Natural killer cell (primary cell): Measurements from ENCODE around the gene UBR7. TPM values are rescaled to one million over a fixed set of nuclear protein-coding genes. Genes with fewer than 3 reads are reported as not detected.

ENCODE experiments used
- ATAC-seq, 3 donors: fragments of 150-1000 bp in 2 of 3; fragments of 200-7000 bp in 1 of 3; cut with Tn5 transposase; 1 replicate in 1 of 3; 2 replicates in 2 of 3; pipeline ENCODE4 v1.10.0; 2021; ENCODE audit warnings: mild to moderate bottlenecking in 2 of 3, moderate library complexity in 2 of 3
- DNase-seq, 2 donors: peaks; one replicate each; pipeline versions ENCODE4 v3.0.0 to v3.0.0-alpha.2; 2013 to 2021; ENCODE audit warnings: mixed read lengths in 1 of 2
- H3K27ac ChIP-seq: one replicate; pipeline ENCODE4 v1.5.1; 2013; ENCODE audit warnings: mild to moderate bottlenecking, low read length
- H3K27me3 ChIP-seq: one replicate; pipeline ENCODE4 v1.6.1; 2013; ENCODE audit warnings: low read length; ENCODE audit not compliant: control insufficient read depth, insufficient read depth
- H3K36me3 ChIP-seq: one replicate; pipeline ENCODE4 v1.6.1; 2013; ENCODE audit warnings: low read length; ENCODE audit not compliant: control insufficient read depth, insufficient read depth
- H3K4me1 ChIP-seq: one replicate; pipeline ENCODE4 v1.6.1; 2013; ENCODE audit warnings: low read length; ENCODE audit not compliant: control insufficient read depth, insufficient read depth
- H3K4me3 ChIP-seq: one replicate; pipeline ENCODE4 v1.5.1; 2013; ENCODE audit warnings: low read length
- H3K9me3 ChIP-seq: one replicate; pipeline ENCODE4 v1.6.1; 2013; ENCODE audit warnings: low read length; ENCODE audit not compliant: control insufficient read depth, insufficient read depth
- H3K27ac Mint-ChIP-seq, 2 donors: one replicate each; pipeline ENCODE4 v1.8.0; 2022; ENCODE audit warnings: mild to moderate bottlenecking in 2 of 2, mixed read lengths in 2 of 2, moderate library complexity in 1 of 2
- H3K27me3 Mint-ChIP-seq, 2 donors: one replicate each; pipeline ENCODE4 v1.8.0; 2022; ENCODE audit warnings: low read depth in 2 of 2, mixed read lengths in 2 of 2
- H3K36me3 Mint-ChIP-seq: one replicate; pipeline ENCODE4 v1.8.0; 2022; ENCODE audit warnings: mixed read lengths
- H3K4me1 Mint-ChIP-seq, 2 donors: one replicate each; pipeline ENCODE4 v1.8.0; 2022; ENCODE audit warnings: mixed read lengths in 2 of 2
- H3K4me3 Mint-ChIP-seq: one replicate; pipeline ENCODE4 v1.8.0; 2022; ENCODE audit warnings: mild to moderate bottlenecking, moderate library complexity, mixed read lengths
- H3K9me3 Mint-ChIP-seq, 2 donors: one replicate each; pipeline ENCODE4 v1.8.0; 2022; ENCODE audit warnings: mixed read lengths in 2 of 2
- WGBS: methylation state at CpG from one replicate; pipeline ENCODE4 v1.1.7; 2013; ENCODE audit warnings: missing lambda C conversion rate; ENCODE audit not compliant: insufficient coverage; 5-methylcytosine and 5-hydroxymethylcytosine counted together
- intact Hi-C: fragments of 100-400 bp; cut with micrococcal nuclease; formaldehyde crosslinking; loops from one replicate; pipeline ENCODE4 v1.14.2; 2022
- total RNA-seq, 4 donors: library from RNA; stranded (reverse); fragments of 120-200 nt in 1 of 4; gene quantifications; one replicate each; pipeline versions ENCODE4 v1.2.3 to v1.2.4, GENCODE V29; 2013 to 2022
- TF ChIP-seq, protein P1 (sequence below): fragments of 200-600 bp; IDR thresholded peaks from one replicate; pipeline ENCODE4 v1.8.0; 2022; ENCODE audit warnings: antibody characterized with exemption

Gene UBR7
- total RNA-seq, 3 donors from 2014 or later (not counting 1 experiment from before 2014, with no cell fraction given): 17.0 to 23.4 (median 18.6) TPM

DNA sequence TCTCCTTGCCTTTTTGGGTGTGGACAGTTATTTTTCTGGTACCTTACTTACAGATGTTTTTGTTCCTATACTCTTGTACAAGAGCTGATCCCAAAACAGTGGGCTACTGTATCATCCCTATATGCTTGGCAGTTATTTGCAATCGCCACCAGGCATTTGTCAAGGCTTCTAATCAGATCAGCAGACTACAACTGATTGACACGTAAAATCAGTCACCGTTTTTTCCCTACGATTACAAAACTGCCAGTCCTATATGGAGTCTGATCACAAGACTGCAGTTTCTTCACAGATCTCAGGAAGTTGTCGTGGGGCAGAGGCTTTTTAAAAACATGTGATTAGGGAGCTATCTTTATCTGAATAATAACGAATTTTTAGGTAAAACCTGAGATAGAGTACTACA, 20.6 kb upstream of the UBR7 start:
- Mint-ChIP-seq H3K27ac (peak overlapping the region; percentile 91 to 94), H3K4me3 (peak overlapping the region; percentile 70), H3K27me3 (no peaks in the 10 kb centered on the region), H3K36me3 (no peaks in the 10 kb centered on the region), H3K4me1 (peaks cover 28 to 33% of the 10 kb centered on the region in 2 donors), H3K9me3 (no peaks in the 10 kb centered on the region)
- H3K27me3 ChIP-seq: no peaks in the 10 kb centered on the region
- intact Hi-C loops: loop anchor here (10.0 kb wide), 1 partner anchor 72 kb away; the partner anchor contains the start of gene ITPK1
- H3K9me3 ChIP-seq: no peaks in the 10 kb centered on the region
- peaks cover 23% of the 10 kb centered on the region for H3K4me1 ChIP-seq
- H3K36me3 ChIP-seq: peaks cover 11% of the 10 kb centered on the region
- WGBS: 88% methylated on average over 5 of the region's 6 CpGs
- DNase-seq (no peak), ATAC-seq (no peak)
- TF ChIP-seq, protein P1, sequence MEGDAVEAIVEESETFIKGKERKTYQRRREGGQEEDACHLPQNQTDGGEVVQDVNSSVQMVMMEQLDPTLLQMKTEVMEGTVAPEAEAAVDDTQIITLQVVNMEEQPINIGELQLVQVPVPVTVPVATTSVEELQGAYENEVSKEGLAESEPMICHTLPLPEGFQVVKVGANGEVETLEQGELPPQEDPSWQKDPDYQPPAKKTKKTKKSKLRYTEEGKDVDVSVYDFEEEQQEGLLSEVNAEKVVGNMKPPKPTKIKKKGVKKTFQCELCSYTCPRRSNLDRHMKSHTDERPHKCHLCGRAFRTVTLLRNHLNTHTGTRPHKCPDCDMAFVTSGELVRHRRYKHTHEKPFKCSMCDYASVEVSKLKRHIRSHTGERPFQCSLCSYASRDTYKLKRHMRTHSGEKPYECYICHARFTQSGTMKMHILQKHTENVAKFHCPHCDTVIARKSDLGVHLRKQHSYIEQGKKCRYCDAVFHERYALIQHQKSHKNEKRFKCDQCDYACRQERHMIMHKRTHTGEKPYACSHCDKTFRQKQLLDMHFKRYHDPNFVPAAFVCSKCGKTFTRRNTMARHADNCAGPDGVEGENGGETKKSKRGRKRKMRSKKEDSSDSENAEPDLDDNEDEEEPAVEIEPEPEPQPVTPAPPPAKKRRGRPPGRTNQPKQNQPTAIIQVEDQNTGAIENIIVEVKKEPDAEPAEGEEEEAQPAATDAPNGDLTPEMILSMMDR: no peak
- no peak overlapping the region for H3K27ac ChIP-seq
- no peak overlapping the region for H3K4me3 ChIP-seq

DNA sequence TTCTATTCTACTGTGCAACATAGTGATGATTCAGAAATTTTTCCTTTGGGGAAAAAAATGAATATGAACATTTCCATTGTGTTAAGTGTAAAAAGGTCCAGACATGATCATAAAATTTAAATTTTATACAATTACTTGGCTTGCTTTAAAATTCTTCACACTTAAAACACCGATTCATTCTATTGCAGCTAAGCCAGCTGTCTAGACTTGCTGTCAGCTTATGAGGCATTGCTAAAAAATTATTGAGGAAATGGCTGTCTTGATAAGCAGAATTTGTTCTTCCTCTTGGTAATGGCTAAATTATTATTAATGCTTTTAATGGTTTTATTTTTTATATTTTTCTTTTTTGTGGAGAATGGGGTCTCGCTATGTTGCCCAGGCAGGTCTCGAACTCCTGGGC, 20.1 kb upstream of the UBR7 start:
- peaks cover 23% of the 10 kb centered on the region for H3K4me1 ChIP-seq
- H3K36me3 Mint-ChIP-seq: no peaks in the 10 kb centered on the region
- H3K4me3 Mint-ChIP-seq: no peak overlapping the region
- TF ChIP-seq, protein P1: no peak
- no peaks in the 10 kb centered on the region for H3K27me3 Mint-ChIP-seq
- DNase-seq (no peak), ATAC-seq (no peak)
- H3K27me3 ChIP-seq: no peaks in the 10 kb centered on the region
- H3K27ac Mint-ChIP-seq: peak overlapping the region in 1 of 2 donors; percentile 94
- 100% methylated on average over 2 of the region's 3 CpGs for WGBS
- H3K9me3 Mint-ChIP-seq: no peaks in the 10 kb centered on the region
- H3K4me3 ChIP-seq: no peak overlapping the region
- peaks cover 10% of the 10 kb centered on the region for H3K36me3 ChIP-seq
- intact Hi-C loops: loop anchor here (10.0 kb wide), 1 partner anchor 72 kb away; the partner anchor contains the start of gene ITPK1
- H3K4me1 Mint-ChIP-seq: peaks cover 24 to 29% of the 10 kb centered on the region in 2 donors
- H3K27ac ChIP-seq: no peak overlapping the region
- H3K9me3 ChIP-seq: no peaks in the 10 kb centered on the region

DNA sequence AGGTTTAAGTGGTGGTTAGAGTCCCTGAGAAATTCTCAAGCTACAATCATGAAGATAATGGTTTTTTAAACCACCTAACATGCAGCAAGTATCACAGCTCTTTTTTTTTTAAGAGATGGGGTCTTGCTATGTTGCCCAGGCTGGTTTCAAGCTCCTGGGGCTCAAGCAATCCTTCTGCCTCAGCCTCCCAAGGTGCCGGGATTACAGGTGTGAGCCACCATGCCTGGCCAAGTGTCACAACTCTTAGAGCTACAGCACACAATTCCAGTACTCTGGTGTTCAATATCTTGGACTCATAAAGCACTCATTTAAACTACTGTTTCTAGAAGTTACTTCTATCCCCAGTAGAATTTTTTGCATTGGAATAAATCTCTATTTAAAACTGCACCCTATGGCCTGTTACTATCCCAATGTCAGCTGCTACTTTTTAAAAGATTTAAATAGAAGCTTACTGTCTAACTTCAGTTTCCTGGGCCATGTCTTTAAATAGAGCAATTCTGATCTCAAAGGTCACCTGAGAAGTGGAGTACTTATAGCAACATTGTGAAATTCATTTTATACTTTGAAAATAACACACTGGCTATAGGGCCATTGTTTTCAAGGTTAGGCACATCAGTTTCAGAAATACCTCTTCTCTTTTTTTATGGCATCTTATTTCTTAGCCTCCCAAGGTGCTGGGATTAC, 11.6 kb upstream of the UBR7 start:
- intact Hi-C loops: no loop called here
- TF ChIP-seq, protein P1: no peak
- no peaks in the 10 kb centered on the region for H3K4me1 Mint-ChIP-seq
- H3K4me1 ChIP-seq: no peaks in the 10 kb centered on the region
- ATAC-seq (no peak), DNase-seq (no peak)
- H3K27ac ChIP-seq: no peak overlapping the region
- no peak overlapping the region for H3K4me3 ChIP-seq
- H3K27me3 Mint-ChIP-seq: no peaks in the 10 kb centered on the region
- no peaks in the 10 kb centered on the region for H3K9me3 Mint-ChIP-seq
- WGBS: 97% methylated on average over 1 of the region's 1 CpG
- no peaks in the 10 kb centered on the region for H3K36me3 Mint-ChIP-seq
- H3K9me3 ChIP-seq: no peaks in the 10 kb centered on the region
- H3K4me3 Mint-ChIP-seq: no peak overlapping the region
- no peaks in the 10 kb centered on the region for H3K27me3 ChIP-seq
- H3K36me3 ChIP-seq: peaks cover 7% of the 10 kb centered on the region
- H3K27ac Mint-ChIP-seq: no peak overlapping the region

DNA sequence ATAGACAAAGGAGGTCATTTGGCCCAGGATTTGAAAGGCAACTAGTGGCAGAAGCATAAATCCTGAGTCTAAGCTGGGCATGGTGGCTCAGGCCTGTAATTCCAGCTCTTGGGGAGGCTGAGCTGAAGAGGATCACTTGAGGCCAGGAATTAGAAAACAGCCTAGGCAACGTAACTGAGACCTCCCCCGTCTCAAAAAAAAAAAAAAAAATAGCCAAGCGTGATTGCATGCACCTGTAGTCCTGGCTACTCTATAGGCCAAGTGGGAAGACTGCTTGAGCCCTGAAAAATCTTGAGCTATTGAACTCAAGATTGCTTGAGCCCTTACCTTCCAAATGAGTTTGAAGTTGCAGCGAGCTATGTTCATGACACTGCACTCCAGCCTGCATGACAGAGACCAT, 8.0 kb upstream of the UBR7 start:
- DNase-seq: no peak
- no peak overlapping the region for H3K4me3 Mint-ChIP-seq
- ATAC-seq: no peak
- Histone ChIP-seq H3K27ac (no peak overlapping the region), H3K36me3 (peaks cover 7% of the 10 kb centered on the region), H3K4me1 (no peaks in the 10 kb centered on the region), H3K9me3 (no peaks in the 10 kb centered on the region), H3K4me3 (no peak overlapping the region), H3K27me3 (no peaks in the 10 kb centered on the region)
- peaks cover 0 to under 1% of the 10 kb centered on the region in 2 donors for H3K4me1 Mint-ChIP-seq
- no peaks in the 10 kb centered on the region for H3K9me3 Mint-ChIP-seq
- H3K27ac Mint-ChIP-seq: no peak overlapping the region
- TF ChIP-seq, protein P1: no peak
- 94% methylated on average over 4 of the region's 4 CpGs for WGBS
- no peaks in the 10 kb centered on the region for H3K27me3 Mint-ChIP-seq
- intact Hi-C loops: no loop called here
- H3K36me3 Mint-ChIP-seq: no peaks in the 10 kb centered on the region
